Right lobe of liver (tissue), 4 donors: ENCODE measurements around the gene SYMPK.
"Not testable (repeated sequence)": the region's sequence is repeated elsewhere in the genome, so short reads cannot be mapped to it uniquely, and the experiment has no call there.

Experiments used
- CTCF ChIP-seq, 4 donors: fragments of 200-600 bp in 3 of 4; fragments of 450-650 bp in 1 of 4; IDR thresholded peaks; one replicate each; pipeline versions ENCODE4 v1.5.1 to v1.8.0; 2016 to 2022; ENCODE audit warnings: antibody characterized with exemption in 4 of 4, mild to moderate bottlenecking in 2 of 4
- POLR2A ChIP-seq: fragments of 450-650 bp; IDR thresholded peaks from one replicate; pipeline ENCODE4 v1.6.1; 2017; ENCODE audit warnings: antibody characterized with exemption, mild to moderate bottlenecking
- donor health status: DM: no; HTN: no; CAD: no.
- donor health status: DM: no; HTN: no; CAD: no.
- donor health status: DM: no; HTN: yes; CAD: no.

GRCh38 chr19:45799541-45799940 is 63.4 kb downstream of the SYMPK start:
- not testable (repeated sequence) for TF ChIP-seq POLR2A; CTCF (IDR thresholded peaks at IDR 0.05)
